HG02973 (cell line): ENCODE data around the gene INKA2.
A peak's percentile ranks its signal among the peaks of the same experiment; 100 is the strongest.

ENCODE experiments used
- ATAC-seq: cut with Tn5 transposase; IDR thresholded peaks from one replicate; pipeline ENCODE4 v1.9.1; 2021; ENCODE audit warnings: moderate library complexity; ENCODE audit not compliant: unreplicated experiment

Gene INKA2

GRCh38 chr1:111739194-111739924, at the start of gene INKA2:
TSS of gene INKA2 (minus strand) at chr1:111739395. CDS start at chr1:111739242, 153 bp downstream.
- ATAC-seq = peak; percentile 69

- no peak for ATAC-seq
These were observed 47.5 kb upstream of the INKA2 start for GRCh38 chr1:111786669-111787207.

GRCh38 chr1:111784273-111784901, 45.2 kb upstream of the INKA2 start:
- ATAC-seq = no peak

- ATAC-seq = no peak
These were observed 40.4 kb upstream of the INKA2 start for GRCh38 chr1:111779546-111779945.

- ATAC-seq = no peak
These were observed 39.4 kb upstream of the INKA2 start for GRCh38 chr1:111778541-111779051.

- ATAC-seq = no peak
These were observed 38.9 kb upstream of the INKA2 start for GRCh38 chr1:111778066-111778465.

- ATAC-seq = no peak
These were observed 38.1 kb upstream of the INKA2 start for GRCh38 chr1:111777301-111777700.

- ATAC-seq = no peak
These were observed 37.7 kb upstream of the INKA2 start for GRCh38 chr1:111776861-111777260.

- no peak for ATAC-seq
These were observed 37.2 kb upstream of the INKA2 start for GRCh38 chr1:111776391-111776790.

GRCh38 chr1:111775966-111776365, 36.8 kb upstream of the INKA2 start:
- no peak for ATAC-seq

- ATAC-seq = no peak
These were observed 31.7 kb upstream of the INKA2 start for GRCh38 chr1:111770916-111771315.

GRCh38 chr1:111769517-111770146, 30.4 kb upstream of the INKA2 start:
- no peak for ATAC-seq

GRCh38 chr1:111768625-111769024, 29.4 kb upstream of the INKA2 start:
- ATAC-seq = no peak

- ATAC-seq = no peak
These were observed 28.8 kb upstream of the INKA2 start for GRCh38 chr1:111768023-111768422.

GRCh38 chr1:111762332-111762731, 23.1 kb upstream of the INKA2 start:
- no peak for ATAC-seq

- no peak for ATAC-seq
These were observed 22.5 kb upstream of the INKA2 start for GRCh38 chr1:111761717-111762116.

- no peak for ATAC-seq
These were observed 19.2 kb upstream of the INKA2 start for GRCh38 chr1:111758373-111758772.

GRCh38 chr1:111756124-111756513, 16.9 kb upstream of the INKA2 start:
- ATAC-seq = peak; percentile 1

- ATAC-seq = peak; percentile 84
These were observed 16.3 kb upstream of the INKA2 start, which contains the start of gene DDX20 for GRCh38 chr1:111755331-111756123. TSS of gene DDX20 (plus strand) at chr1:111755901. CDS start at chr1:111755925, 24 bp downstream.

- peak; percentile 1 for ATAC-seq
These were observed 15.8 kb upstream of the INKA2 start for GRCh38 chr1:111754984-111755330.
